ENCODE data around the gene IFI27L1. TPM values are rescaled to one million over a fixed set of nuclear protein-coding genes. Genes with fewer than 3 reads are reported as not detected.
A peak's percentile ranks its signal among the peaks of the same experiment; 100 is the strongest.

Gene IFI27L1
- total RNA-seq, 4 donors from 2014 or later, result 6.2 to 22.6 (median 10.3) TPM

DNA sequence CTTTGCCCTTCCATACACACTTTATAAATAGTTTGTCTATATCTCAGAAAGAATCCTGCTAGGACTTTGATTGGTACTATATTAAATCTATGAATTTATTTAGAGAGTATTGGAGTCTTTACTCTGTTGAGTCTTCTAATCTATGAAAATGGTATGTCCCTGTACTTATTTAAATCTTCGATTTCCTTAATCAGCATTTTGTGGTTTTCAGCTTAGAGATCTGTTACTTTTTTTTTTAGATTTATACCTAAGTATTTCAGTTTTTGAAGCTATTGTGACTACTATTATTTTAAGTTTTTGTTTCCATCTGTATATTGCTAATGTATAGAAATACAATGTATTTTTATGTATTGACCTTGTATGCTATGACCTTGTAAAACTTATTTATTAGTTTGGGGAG lies 61.7 kb downstream of the IFI27L1 start:
- DNase-seq (ENCODE audit: low spot score in 2 of 2), result no peak
- WGBS, 2 donors, result 92 to 95% methylated on average over 1 of the region's 1 CpG
- TF ChIP-seq CTCF (IDR thresholded peaks at IDR 0.05) (no peak), POLR2A (IDR thresholded peaks at IDR 0.05) (no peak)

GRCh38 chr14:94143239-94143638 lies 62.1 kb downstream of the IFI27L1 start:
- intact Hi-C loops (cut with DNase I; ENCODE audit: low total_unique reads), result no loop called here
- no peak overlapping the region for H3K4me3 ChIP-seq (ENCODE audit: low read depth, poor library complexity, severe bottlenecking)
- 80 to 93% methylated on average over 3 of the region's 3 CpGs for WGBS, 2 donors
- TF ChIP-seq CTCF (IDR thresholded peaks at IDR 0.05), result no peak
- DNase-seq (ENCODE audit: low spot score in 2 of 2), result peak in 1 of 2 donors; percentile 18

More for the DNA sequence above, 61.7 kb downstream of the IFI27L1 start:
- no peak overlapping the region for H3K4me3 ChIP-seq (ENCODE audit: low read depth, poor library complexity, severe bottlenecking)
- intact Hi-C loops (cut with DNase I; ENCODE audit: low total_unique reads), result no loop called here

GRCh38 chr14:94143711-94144110 lies 62.6 kb downstream of the IFI27L1 start:
- TF ChIP-seq CTCF (IDR thresholded peaks at IDR 0.05), result no peak
- no peak for TF ChIP-seq POLR2A (IDR thresholded peaks at IDR 0.05)
- no peak overlapping the region for H3K4me3 ChIP-seq (ENCODE audit: low read depth, poor library complexity, severe bottlenecking)
- DNase-seq (ENCODE audit: low spot score in 2 of 2), result peak in 1 of 2 donors; percentile 61
- 92 to 93% methylated on average over 4 of the region's 4 CpGs for WGBS, 2 donors
- intact Hi-C loops (cut with DNase I; ENCODE audit: low total_unique reads), result no loop called here

- H3K4me3 ChIP-seq (ENCODE audit: low read depth, poor library complexity, severe bottlenecking), result no peak overlapping the region
- no peak for TF ChIP-seq CTCF (IDR thresholded peaks at IDR 0.05)
- no peak for TF ChIP-seq POLR2A (IDR thresholded peaks at IDR 0.05)
- DNase-seq (ENCODE audit: low spot score in 2 of 2), result peak in 1 of 2 donors; percentile 45
- intact Hi-C loops (cut with DNase I; ENCODE audit: low total_unique reads), result no loop called here
- WGBS, 2 donors, result 50 to 76% methylated on average over 1 of the region's 1 CpG
Measured at GRCh38 chr14:94144765-94145164, 63.7 kb downstream of the IFI27L1 start.

DNA sequence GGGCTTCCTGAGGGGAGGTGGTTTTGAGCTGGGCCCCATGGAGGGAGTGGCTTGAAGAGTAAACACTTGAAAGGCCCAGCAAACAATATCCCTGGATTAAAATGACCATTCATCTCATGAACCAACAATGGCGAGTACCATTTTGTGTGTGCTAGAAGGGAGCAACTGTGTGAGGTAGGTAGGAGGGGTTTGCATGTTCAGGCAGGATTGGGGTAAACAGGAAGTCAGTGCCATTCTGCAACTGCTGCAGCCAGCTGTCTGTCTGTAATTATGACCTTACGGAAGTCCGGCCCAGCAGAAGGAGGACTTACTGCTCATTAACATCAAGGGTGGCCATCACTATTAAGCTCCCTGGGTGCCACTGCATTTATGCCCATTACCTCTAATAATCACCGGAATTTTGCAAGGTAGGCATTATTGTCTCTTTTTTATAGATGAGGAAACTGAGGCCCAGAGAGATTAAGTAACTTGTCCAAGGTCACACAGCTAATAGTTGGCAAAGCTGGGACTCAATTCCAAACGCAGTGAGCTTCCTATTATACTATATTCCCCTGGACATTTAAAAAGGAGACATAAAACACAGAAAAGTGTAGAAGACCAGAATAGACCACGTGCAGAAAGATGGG lies 64.9 kb downstream of the IFI27L1 start:
- intact Hi-C loops (cut with DNase I; ENCODE audit: low total_unique reads), result no loop called here
- 71 to 88% methylated on average over 6 of the region's 6 CpGs for WGBS, 2 donors
- TF ChIP-seq CTCF (IDR thresholded peaks at IDR 0.05) (no peak), POLR2A (IDR thresholded peaks at IDR 0.05) (no peak)
- H3K4me3 ChIP-seq (ENCODE audit: low read depth, poor library complexity, severe bottlenecking), result no peak overlapping the region
- DNase-seq (ENCODE audit: low spot score in 2 of 2), result peak in 1 of 2 donors; percentile 32

Other genes with a start within 250 kb of the IFI27L1 start
- gene FAM181A, start 154.0 kb upstream of the IFI27L1 start, total RNA-seq, result not detected
- gene ASB2, start 104.7 kb upstream of the IFI27L1 start, total RNA-seq, result 1 to 10 TPM in 2 of 4 donors, under 1 TPM in 2; 0.46 to 5.4 (median 1.8) TPM
- gene CCDC197, start 84.0 kb upstream of the IFI27L1 start, total RNA-seq, result not detected
- gene OTUB2, start 55.0 kb upstream of the IFI27L1 start, total RNA-seq, result 10 to 100 TPM; 12.6 to 25.0 (median 21.5) TPM
- 100 to 1,000 TPM in 3 of 4 donors, 10 to 100 TPM in 1; 91.7 to 132 (median 102) TPM for gene DDX24, start 108 bp upstream of the IFI27L1 start, total RNA-seq
- gene IFI27, start 29.4 kb downstream of the IFI27L1 start, total RNA-seq, result 100 to 1,000 TPM in 2 of 4 donors, 10 to 100 TPM in 2; 70.2 to 133 (median 109) TPM
- gene IFI27L2, start 48.3 kb downstream of the IFI27L1 start, total RNA-seq, result 10 to 100 TPM; 21.0 to 69.1 (median 52.3) TPM
- 1 to 10 TPM in 3 of 4 donors, under 1 TPM in 1; 0.56 to 8.6 (median 1.7) TPM for gene PPP4R4, start 93.0 kb downstream of the IFI27L1 start, total RNA-seq
- gene SERPINA10, start 212.0 kb downstream of the IFI27L1 start, total RNA-seq, result not detected
- gene SERPINA6, start 242.0 kb downstream of the IFI27L1 start, total RNA-seq, result not detected

Measured in lower leg skin (tissue), 4 donors.